ENCODE data around the gene FOLR1.
"Not testable (repeated sequence)": the region's sequence is repeated elsewhere in the genome, so short reads cannot be mapped to it uniquely, and the experiment has no call there.

Gene FOLR1

GRCh38 chr11:72191961-72192381 is at the start of gene FOLR1:
FOLR1 (plus strand) TSS chr11:72192140; CDS start chr11:72192174, 34 bp downstream.
- TF ChIP-seq MAX (IDR thresholded peaks at IDR 0.05; ENCODE audit: low read depth, low read length): no peak
- TF ChIP-seq MYC (IDR thresholded peaks at IDR 0.05; ENCODE audit: low read depth, low read length): no peak
- TF ChIP-seq CTCF (IDR thresholded peaks at IDR 0.05; ENCODE audit: low read depth, low read length): no peak
- no peak for TF ChIP-seq POLR2A (IDR thresholded peaks at IDR 0.05; ENCODE audit: extremely low read depth, insufficient read length)
- DNase-seq (ENCODE audit: low read depth): no peak
- H3K4me3 ChIP-seq (ENCODE audit: low read depth, low read length): no peak within 1 kb of the TSS

- H3K4me3 ChIP-seq (ENCODE audit: low read depth, low read length); DNase-seq (ENCODE audit: low read depth): not testable (repeated sequence)
Measured at GRCh38 chr11:72142543-72142942, 49.4 kb upstream of the FOLR1 start.

GRCh38 chr11:72144807-72145565 is 47.0 kb upstream of the FOLR1 start:
- no peak overlapping the region for H3K4me3 ChIP-seq (ENCODE audit: low read depth, low read length)
- TF ChIP-seq MYC (IDR thresholded peaks at IDR 0.05; ENCODE audit: low read depth, low read length) (no peak), POLR2A (IDR thresholded peaks at IDR 0.05; ENCODE audit: extremely low read depth, insufficient read length) (no peak), MAX (IDR thresholded peaks at IDR 0.05; ENCODE audit: low read depth, low read length) (no peak), CTCF (IDR thresholded peaks at IDR 0.05; ENCODE audit: low read depth, low read length) (no peak)
- DNase-seq (ENCODE audit: low read depth): no peak

GRCh38 chr11:72146625-72147024 is 45.3 kb upstream of the FOLR1 start:
- no peak for DNase-seq (ENCODE audit: low read depth)
- H3K4me3 ChIP-seq (ENCODE audit: low read depth, low read length): no peak overlapping the region
- TF ChIP-seq MAX (IDR thresholded peaks at IDR 0.05; ENCODE audit: low read depth, low read length) (no peak), POLR2A (IDR thresholded peaks at IDR 0.05; ENCODE audit: extremely low read depth, insufficient read length) (no peak), CTCF (IDR thresholded peaks at IDR 0.05; ENCODE audit: low read depth, low read length) (no peak), MYC (IDR thresholded peaks at IDR 0.05; ENCODE audit: low read depth, low read length) (no peak)

- no peak overlapping the region for H3K4me3 ChIP-seq (ENCODE audit: low read depth, low read length)
- TF ChIP-seq MYC (IDR thresholded peaks at IDR 0.05; ENCODE audit: low read depth, low read length) (no peak), MAX (IDR thresholded peaks at IDR 0.05; ENCODE audit: low read depth, low read length) (no peak), CTCF (IDR thresholded peaks at IDR 0.05; ENCODE audit: low read depth, low read length) (no peak), POLR2A (IDR thresholded peaks at IDR 0.05; ENCODE audit: extremely low read depth, insufficient read length) (no peak)
- no peak for DNase-seq (ENCODE audit: low read depth)
Measured at GRCh38 chr11:72150882-72151281, 41.1 kb upstream of the FOLR1 start.

- DNase-seq (ENCODE audit: low read depth); H3K4me3 ChIP-seq (ENCODE audit: low read depth, low read length): not testable (repeated sequence)
Measured at GRCh38 chr11:72153874-72154273, 38.1 kb upstream of the FOLR1 start.

- TF ChIP-seq CTCF (IDR thresholded peaks at IDR 0.05; ENCODE audit: low read depth, low read length) (no peak), MYC (IDR thresholded peaks at IDR 0.05; ENCODE audit: low read depth, low read length) (no peak)
- no peak for DNase-seq (ENCODE audit: low read depth)
- H3K4me3 ChIP-seq (ENCODE audit: low read depth, low read length): no peak overlapping the region
Measured at GRCh38 chr11:72154816-72155215, 37.1 kb upstream of the FOLR1 start.

Measured in NB4 (cell line).